ENCODE data around the gene TSPAN18.

TSPAN18 gene

DNA sequence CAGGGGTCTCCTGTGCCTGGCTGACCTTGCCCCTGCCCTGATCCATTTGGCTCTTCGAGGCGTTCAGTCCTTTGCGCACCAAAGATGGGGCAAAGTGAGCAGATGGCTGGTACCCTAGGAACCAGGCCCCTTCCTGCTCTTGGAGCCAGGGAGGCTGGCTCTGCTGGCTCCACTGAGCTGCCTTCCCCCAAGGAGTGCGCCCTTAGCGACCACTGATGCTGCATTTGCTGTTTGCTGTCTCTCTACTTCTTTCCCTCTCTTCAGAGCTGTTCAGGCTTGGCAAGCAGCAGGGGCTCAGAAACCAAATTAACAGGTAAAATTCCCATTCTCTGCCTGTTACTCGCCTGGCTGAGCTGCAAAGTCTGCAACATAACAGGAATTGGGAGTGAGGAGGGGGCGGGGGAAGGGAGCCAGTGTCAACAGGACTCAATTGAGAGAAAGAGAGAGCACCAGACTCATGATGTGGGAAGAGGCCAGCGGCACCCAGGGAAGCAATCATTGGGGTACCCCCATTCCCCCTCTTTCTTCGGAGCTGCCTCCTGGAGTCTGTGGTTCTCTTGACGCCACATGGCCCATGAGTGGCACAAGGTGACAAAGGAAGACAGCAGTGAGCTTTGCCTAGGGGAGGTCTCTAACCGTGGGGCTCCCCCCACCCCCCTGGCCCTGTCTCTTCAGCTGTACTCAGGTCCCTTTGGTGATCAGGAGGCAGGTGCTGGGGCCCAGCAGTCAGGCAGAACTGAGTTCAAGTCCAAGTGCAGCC, 121.6 kb downstream of the TSPAN18 start:
- no peak for DNase-seq (ENCODE audit: low spot score)

GRCh38 chr11:44848963-44849350, 122.2 kb downstream of the TSPAN18 start:
- no peak for DNase-seq (ENCODE audit: low spot score)

DNA sequence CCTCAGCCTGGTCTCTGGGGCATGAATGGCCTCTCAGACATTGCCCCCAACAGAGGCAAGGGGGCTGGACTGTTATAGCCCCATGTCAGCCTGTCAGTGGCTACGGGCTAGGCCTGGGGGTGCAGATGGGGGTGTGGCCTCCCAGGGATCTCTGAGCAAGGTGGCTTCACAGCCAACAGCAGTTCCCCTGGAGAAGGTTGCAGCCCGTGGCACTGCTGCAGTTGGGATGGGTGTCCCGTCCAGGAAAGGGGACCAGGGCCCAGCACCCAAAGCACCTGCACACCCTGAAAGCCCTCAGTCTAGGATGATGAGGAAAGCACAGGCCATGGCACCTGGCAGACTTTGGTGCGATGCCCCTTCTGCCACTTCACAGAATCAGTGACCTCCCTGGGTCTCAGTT, 122.7 kb downstream of the TSPAN18 start:
- DNase-seq (ENCODE audit: low spot score): no peak

DNA sequence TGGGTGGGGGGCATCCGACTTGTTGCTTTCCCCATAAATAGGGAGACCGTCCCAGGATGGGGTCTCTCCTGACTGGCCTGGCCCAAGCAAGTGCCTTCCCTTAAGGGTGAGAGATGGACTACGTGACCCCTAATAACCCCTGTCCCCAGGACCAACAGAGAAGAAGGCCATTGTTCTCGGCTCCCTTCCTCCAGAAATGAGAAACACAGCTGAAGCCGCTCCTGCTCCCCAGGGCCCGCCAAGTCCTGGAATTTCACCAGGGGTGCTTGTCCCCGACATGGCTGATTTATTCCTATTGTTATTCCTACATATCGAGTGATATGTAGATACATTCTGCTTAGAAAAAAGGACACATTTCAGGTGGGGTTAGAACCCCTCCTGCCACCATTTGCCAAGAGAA, 123.2 kb downstream of the TSPAN18 start:
- no peak for DNase-seq (ENCODE audit: low spot score)

DNA sequence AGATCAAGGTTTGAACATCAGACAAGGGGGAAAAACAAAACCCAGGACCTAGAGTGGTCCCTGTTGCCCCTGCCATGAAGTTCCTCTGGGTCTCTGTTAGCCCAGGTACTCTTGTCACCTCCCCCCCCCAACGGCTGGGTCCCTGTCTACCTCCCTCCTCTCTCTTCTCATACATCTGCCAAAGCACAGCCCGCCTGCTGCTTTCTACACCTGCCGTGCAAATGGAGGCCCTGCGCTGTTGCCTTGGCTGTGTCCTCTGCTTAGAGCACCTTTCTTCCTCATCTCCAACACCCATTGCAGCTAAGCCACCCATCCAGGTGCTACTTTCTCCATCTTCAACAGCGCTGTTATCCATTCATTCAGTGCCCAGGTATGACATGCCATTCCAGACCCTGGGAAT, 124.7 kb downstream of the TSPAN18 start:
- no peak for DNase-seq (ENCODE audit: low spot score)

GRCh38 chr11:44852159-44852747, 125.5 kb downstream of the TSPAN18 start:
- no peak for DNase-seq (ENCODE audit: low spot score)

- DNase-seq (ENCODE audit: low spot score): no peak
These were observed 126.2 kb downstream of the TSPAN18 start for GRCh38 chr11:44852952-44853351.

- no peak for DNase-seq (ENCODE audit: low spot score)
These were observed 126.9 kb downstream of the TSPAN18 start for GRCh38 chr11:44853666-44854065.

DNA sequence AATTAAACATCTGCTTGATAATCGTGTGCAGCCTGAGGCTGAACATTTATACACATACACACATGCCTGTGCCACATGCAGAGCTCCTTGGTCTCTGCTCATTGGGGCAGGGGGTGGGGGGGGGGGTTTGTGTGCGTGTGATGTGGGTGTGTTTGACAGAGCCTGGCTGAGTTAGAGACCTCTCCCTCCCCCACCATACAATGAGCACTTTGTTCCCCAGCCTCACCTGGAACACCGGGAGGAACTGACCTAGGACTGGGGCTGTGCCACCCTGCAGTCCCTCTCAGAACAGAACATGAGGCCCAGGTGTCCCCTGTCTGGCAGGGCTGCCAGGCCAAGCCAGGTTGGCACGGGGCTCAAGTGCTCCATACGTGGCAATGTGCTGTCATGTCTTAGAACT, 127.3 kb downstream of the TSPAN18 start:
- DNase-seq (ENCODE audit: low spot score): no peak

GRCh38 chr11:44854741-44855492, 128.2 kb downstream of the TSPAN18 start:
- no peak for DNase-seq (ENCODE audit: low spot score)

GRCh38 chr11:44855493-44855849, 128.7 kb downstream of the TSPAN18 start:
- no peak for DNase-seq (ENCODE audit: low spot score)

DNA sequence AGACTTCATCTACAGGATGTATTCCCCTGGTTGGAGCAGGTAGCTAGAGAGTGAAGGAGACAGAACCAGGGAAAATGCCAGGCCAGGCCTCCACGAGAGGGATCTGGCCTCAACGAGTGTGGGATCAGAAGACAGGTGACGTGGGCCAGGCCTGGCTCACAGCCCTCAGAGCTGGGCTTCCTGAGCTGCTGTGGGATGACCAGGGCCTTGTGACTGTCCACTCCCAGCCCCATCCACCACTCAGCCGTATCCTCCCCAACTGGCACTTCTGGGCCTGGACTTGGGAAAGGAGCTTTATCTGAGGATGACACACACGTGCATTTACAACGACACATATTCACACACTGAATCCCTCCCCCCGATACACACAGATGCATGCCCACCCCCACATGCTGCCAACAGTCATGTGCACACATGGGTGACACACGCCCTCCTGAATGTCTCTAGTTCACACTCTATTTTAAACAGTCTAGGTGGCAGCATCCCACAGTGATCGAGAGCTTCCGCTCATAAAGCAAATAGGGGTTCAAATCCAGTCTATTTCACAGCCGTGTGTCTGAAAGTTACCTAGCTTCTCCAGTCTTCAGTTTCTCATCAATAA, 130.8 kb downstream of the TSPAN18 start:
- DNase-seq (ENCODE audit: low spot score): no peak

GRCh38 chr11:44858796-44859527, 132.2 kb downstream of the TSPAN18 start:
- DNase-seq (ENCODE audit: low spot score): no peak

- DNase-seq (ENCODE audit: low spot score): no peak
These were observed 132.8 kb downstream of the TSPAN18 start for GRCh38 chr11:44859528-44859925.

- no peak for DNase-seq (ENCODE audit: low spot score)
These were observed 133.6 kb downstream of the TSPAN18 start for GRCh38 chr11:44860346-44860745.

DNA sequence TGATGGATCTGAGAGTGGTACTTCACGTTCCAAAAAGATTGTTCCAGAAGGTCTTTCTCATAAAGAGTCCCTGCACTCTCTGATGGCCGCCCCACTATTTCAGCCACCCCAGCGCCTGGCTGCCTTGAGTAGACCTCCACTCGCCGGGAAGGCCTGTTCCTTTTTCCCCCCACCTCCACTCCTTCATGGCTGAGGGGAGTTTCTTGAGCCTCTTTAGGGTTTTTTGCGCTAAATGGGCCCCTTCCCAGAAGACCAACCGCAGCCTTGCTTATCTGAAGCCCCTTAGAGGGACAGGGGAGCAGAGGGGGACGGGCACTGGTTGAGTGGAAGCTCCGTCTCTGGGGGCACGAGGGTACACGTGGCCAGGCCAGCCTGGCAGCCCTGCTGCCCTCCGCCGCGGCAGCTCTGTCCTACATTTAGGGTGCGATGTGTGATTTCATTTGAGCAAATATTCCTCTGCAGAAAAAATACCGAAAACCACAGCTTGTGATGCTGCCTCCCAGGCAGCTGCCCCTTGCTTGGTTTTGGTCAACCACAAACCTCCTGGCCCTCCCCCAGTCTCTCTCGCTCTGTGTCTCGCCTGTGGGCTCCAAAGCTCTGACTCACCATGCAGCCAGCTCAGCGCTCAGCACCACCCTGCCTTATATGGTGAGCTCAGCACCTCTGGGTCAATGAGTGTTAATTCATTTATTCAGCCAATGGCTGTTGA, 135.2 kb downstream of the TSPAN18 start:
- DNase-seq (ENCODE audit: low spot score): peak; percentile 95

- DNase-seq (ENCODE audit: low spot score): no peak
These were observed 135.9 kb downstream of the TSPAN18 start for GRCh38 chr11:44862558-44863101.

DNA sequence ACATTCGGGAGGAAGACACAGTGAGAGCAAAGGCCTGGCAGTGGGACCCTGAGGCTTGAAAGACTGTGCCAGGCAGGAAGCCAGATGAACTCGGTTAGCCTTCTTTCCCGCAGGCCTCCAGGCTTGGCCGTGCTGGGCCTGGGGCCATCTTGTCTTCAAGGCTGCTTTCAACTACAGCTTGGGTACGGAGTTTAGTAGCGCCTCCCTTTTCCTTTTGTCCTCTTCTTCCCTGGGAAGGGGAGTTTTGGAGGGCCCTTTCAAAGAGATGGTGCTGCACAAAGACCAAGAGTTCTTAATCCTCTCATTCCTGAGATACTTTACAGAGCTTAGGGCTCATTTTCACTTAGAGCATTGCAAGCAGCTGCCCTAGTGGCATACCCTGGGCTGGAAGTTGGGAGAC, 136.5 kb downstream of the TSPAN18 start:
- no peak for DNase-seq (ENCODE audit: low spot score)

DNA sequence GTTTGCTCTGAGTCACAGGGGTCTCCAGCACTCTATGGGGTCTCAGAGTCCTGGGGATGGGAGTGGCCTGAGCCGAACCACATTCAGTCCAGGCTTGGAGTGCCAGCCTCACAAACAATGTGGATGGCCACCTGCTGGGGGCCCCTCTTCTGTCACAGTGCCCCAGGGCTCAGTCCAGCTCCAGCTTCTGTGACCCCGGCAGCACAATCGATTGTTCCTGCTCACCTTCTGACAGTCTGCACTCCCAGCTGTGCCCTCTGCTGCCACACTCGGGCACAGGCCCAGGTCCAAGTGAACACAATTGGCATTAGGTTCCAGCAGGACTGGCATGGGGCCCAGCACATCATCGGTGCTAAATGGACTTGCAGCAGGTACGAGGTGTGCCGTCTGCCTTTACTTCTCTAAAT, 139.1 kb downstream of the TSPAN18 start:
- DNase-seq (ENCODE audit: low spot score): no peak

- DNase-seq (ENCODE audit: low spot score): no peak
These were observed 139.5 kb downstream of the TSPAN18 start for GRCh38 chr11:44866286-44866685.

- DNase-seq (ENCODE audit: low spot score): no peak
These were observed 141.3 kb downstream of the TSPAN18 start for GRCh38 chr11:44868021-44868420.

Data from kidney capillary endothelial cell (primary cell).